Stimulated activated naive CD8-positive, alpha-beta T cell treated with anti-CD3 and anti-CD28 coated beads, Interleukin-15, amount 100 ng/mL, for 72 hours (primary cell): ENCODE results near the gene CFAP99.

Source experiments
- ATAC-seq: fragments of 150-1000 bp; cut with Tn5 transposase; 2 replicates; pipeline ENCODE4 v1.10.0; 2021; ENCODE audit warnings: mild to moderate bottlenecking, moderate library complexity
- DNase-seq, 2 donors: peaks; one replicate each; pipeline ENCODE4 v3.0.0; 2021 to 2022
- H3K27ac Mint-ChIP-seq, 2 donors: one replicate each; pipeline ENCODE4 v1.8.0; 2022; ENCODE audit warnings: mild to moderate bottlenecking in 2 of 2, mixed read lengths in 2 of 2, moderate library complexity in 2 of 2
- H3K27me3 Mint-ChIP-seq: one replicate; pipeline ENCODE4 v1.8.0; 2022; ENCODE audit warnings: mixed read lengths
- H3K4me1 Mint-ChIP-seq: one replicate; pipeline ENCODE4 v1.8.0; 2022; ENCODE audit warnings: mild to moderate bottlenecking, mixed read lengths
- H3K4me3 Mint-ChIP-seq, 2 donors: one replicate each; pipeline ENCODE4 v1.8.0; 2022; ENCODE audit warnings: mild to moderate bottlenecking in 2 of 2, mixed read lengths in 2 of 2, moderate library complexity in 1 of 2
- H3K9me3 Mint-ChIP-seq, 2 donors: one replicate each; pipeline ENCODE4 v1.8.0; 2022; ENCODE audit warnings: mixed read lengths in 2 of 2

The CFAP99 gene

GRCh38 chr4:2443061-2443730, 24.4 kb downstream of the CFAP99 start:
- Mint-ChIP-seq H3K4me3 (no peak overlapping the region), H3K27ac (no peak overlapping the region), H3K9me3 (no peaks in the 10 kb centered on the region), H3K27me3 (no peaks in the 10 kb centered on the region), H3K4me1 (peaks cover 8% of the 10 kb centered on the region)
- ATAC-seq, result no peak
- no peak for DNase-seq

DNA sequence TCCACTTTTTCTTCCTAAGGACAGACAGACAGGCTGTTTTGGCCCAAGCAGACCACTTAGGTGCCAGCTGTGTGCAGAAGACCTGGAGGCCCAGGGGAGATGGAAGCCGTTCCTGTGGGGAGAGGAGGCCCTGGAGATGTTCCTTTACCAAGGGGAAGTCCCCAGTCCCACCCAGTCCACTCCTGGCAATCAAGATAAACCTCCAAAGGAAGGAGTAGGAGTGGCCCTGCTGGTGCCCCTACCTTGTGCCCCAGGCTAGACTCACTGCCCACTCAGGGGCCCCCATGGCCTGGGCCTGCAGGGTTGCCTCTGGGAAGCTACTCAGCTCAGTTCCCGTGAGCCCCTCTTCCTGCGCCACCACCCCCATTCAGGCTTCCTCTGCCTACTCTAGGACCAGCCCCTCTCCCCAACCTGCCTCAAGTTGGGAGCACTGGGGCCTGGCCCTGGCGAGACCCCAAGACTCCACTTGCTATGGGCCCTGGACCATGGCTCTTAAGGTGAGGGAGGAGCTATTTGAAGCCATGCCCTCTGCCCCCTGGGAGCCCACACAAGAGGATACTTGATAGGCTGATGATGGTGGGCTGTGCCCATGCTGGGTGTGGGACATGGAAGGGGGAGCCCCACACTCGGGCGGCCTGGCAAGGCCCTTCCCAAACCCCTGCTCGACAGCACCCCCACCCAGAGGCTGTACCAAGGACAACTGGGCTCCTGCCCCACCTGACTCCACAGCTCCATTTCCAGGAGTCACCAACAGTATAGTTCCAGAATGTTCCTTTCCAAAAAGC, 25.4 kb downstream of the CFAP99 start:
- Mint-ChIP-seq H3K27me3 (no peaks in the 10 kb centered on the region), H3K4me1 (peaks cover 8% of the 10 kb centered on the region), H3K4me3 (no peak overlapping the region), H3K27ac (no peak overlapping the region), H3K9me3 (no peaks in the 10 kb centered on the region)
- no peak for DNase-seq
- ATAC-seq, result no peak

- Mint-ChIP-seq H3K27me3 (no peaks in the 10 kb centered on the region), H3K4me3 (no peak overlapping the region), H3K9me3 (no peaks in the 10 kb centered on the region), H3K4me1 (peaks cover 8% of the 10 kb centered on the region), H3K27ac (no peak overlapping the region)
- no peak for DNase-seq
- no peak for ATAC-seq
Measured at GRCh38 chr4:2445130-2445529, 26.4 kb downstream of the CFAP99 start.

- Mint-ChIP-seq H3K27me3 (no peaks in the 10 kb centered on the region), H3K9me3 (no peaks in the 10 kb centered on the region), H3K27ac (no peak overlapping the region), H3K4me1 (peaks cover 8% of the 10 kb centered on the region), H3K4me3 (no peak overlapping the region)
- DNase-seq (no peak), ATAC-seq (no peak)
Measured at GRCh38 chr4:2445571-2445970, 26.8 kb downstream of the CFAP99 start.

GRCh38 chr4:2446656-2447564, 28.2 kb downstream of the CFAP99 start:
- H3K4me3 Mint-ChIP-seq, result no peak overlapping the region
- no peak for ATAC-seq
- H3K9me3 Mint-ChIP-seq, result no peaks in the 10 kb centered on the region
- H3K27ac Mint-ChIP-seq, result no peak overlapping the region
- no peaks in the 10 kb centered on the region for H3K27me3 Mint-ChIP-seq
- H3K4me1 Mint-ChIP-seq, result peaks cover 2% of the 10 kb centered on the region
- DNase-seq, result no peak

GRCh38 chr4:2448589-2448988, 29.8 kb downstream of the CFAP99 start:
- Mint-ChIP-seq H3K9me3 (no peaks in the 10 kb centered on the region), H3K4me3 (no peak overlapping the region), H3K27me3 (no peaks in the 10 kb centered on the region), H3K4me1 (no peaks in the 10 kb centered on the region), H3K27ac (no peak overlapping the region)
- no peak for DNase-seq
- no peak for ATAC-seq

DNA sequence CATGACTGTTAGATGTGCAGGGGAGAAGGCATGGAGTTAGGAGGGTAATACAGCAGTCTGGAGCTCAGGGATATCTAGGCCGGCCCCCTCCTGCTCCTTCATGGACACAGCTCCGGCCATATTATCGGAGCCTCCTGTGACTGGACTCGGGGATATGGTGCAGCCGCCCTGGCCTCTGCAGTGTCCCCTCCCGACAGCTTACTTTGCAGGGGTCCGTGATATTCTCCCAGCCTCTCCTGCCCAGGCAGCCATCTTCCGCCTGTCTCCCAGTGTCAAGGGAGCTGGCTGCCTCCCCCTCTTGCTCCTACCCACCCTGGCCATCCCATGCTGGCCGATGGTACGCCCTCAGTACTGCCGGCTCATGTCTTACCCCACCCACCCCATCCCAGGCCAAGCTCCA, 30.3 kb downstream of the CFAP99 start:
- Mint-ChIP-seq H3K4me1 (no peaks in the 10 kb centered on the region), H3K4me3 (no peak overlapping the region), H3K27ac (no peak overlapping the region), H3K9me3 (no peaks in the 10 kb centered on the region), H3K27me3 (no peaks in the 10 kb centered on the region)
- DNase-seq (no peak), ATAC-seq (no peak)

- Mint-ChIP-seq H3K4me1 (no peaks in the 10 kb centered on the region), H3K9me3 (no peaks in the 10 kb centered on the region), H3K4me3 (no peak overlapping the region), H3K27ac (no peak overlapping the region), H3K27me3 (no peaks in the 10 kb centered on the region)
- no peak for ATAC-seq
- no peak for DNase-seq
Measured at GRCh38 chr4:2449511-2450392, 31.0 kb downstream of the CFAP99 start.

DNA sequence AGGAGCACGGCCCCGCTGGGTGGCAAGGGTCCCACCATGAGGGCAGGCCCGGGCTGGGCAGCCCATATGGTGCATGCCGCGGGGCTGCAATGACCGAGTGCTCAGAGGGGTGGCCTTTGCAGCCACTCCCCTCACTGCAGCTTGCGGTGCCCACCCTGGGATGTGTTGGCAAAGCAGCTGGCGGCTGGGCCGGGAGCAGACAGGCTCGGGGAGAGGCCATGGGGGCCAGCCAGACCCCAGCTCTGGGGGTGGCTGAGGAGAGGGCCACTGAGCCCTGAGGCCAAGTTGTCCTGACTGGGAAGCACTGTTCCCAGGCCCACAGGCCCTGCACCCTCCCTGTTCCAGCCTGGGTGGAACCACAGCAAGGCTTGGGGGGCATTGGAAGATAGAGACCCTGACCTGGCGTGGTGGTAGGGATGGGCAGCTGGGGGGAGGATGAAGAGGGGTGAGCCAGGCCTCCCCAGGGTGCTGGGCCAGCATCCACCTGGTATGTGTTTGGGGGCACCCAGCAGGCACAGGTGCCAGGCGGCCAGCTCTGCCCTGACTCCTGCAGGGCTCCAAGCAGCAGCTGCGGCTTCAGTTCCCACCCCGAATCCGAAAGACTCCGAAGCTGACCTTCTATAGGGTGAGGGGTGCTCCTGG, 31.8 kb downstream of the CFAP99 start:
- Mint-ChIP-seq H3K27me3 (no peaks in the 10 kb centered on the region), H3K9me3 (no peaks in the 10 kb centered on the region), H3K4me1 (no peaks in the 10 kb centered on the region), H3K27ac (no peak overlapping the region), H3K4me3 (no peak overlapping the region)
- ATAC-seq (peak; percentile 20), DNase-seq (no peak)

DNA sequence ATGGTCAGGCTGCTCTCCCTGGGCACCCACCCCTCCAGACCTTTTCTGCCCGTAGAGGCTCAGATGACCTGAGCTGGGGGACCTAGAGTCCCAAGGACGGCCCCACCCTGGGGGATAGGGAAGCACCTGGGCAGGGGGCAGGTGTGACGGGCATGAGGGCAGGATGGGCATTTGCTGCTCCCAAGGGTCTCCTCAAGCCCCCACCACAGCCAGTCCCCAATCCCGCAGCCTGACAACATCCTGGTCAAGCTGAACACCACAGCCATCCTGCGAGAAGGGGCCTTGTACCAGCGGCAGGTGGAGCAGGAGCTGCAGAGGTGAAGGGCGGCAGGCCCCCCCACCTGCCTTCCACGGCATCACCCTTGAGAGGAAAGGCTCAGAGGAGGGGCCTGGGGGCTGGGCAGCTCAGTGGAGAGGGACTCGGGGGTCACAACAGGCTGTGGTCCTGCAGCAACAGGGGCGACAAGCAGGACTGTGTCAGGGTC, 32.3 kb downstream of the CFAP99 start:
- H3K27ac Mint-ChIP-seq, result no peak overlapping the region
- H3K27me3 Mint-ChIP-seq, result no peaks in the 10 kb centered on the region
- no peak for DNase-seq
- H3K4me3 Mint-ChIP-seq, result no peak overlapping the region
- H3K9me3 Mint-ChIP-seq, result no peaks in the 10 kb centered on the region
- no peaks in the 10 kb centered on the region for H3K4me1 Mint-ChIP-seq
- peak; percentile 37 for ATAC-seq

- no peak overlapping the region for H3K4me3 Mint-ChIP-seq
- H3K27ac Mint-ChIP-seq, result no peak overlapping the region
- H3K9me3 Mint-ChIP-seq, result no peaks in the 10 kb centered on the region
- DNase-seq (no peak), ATAC-seq (no peak)
- H3K4me1 Mint-ChIP-seq, result no peaks in the 10 kb centered on the region
- H3K27me3 Mint-ChIP-seq, result no peaks in the 10 kb centered on the region
Measured at GRCh38 chr4:2451821-2452785, 33.3 kb downstream of the CFAP99 start.

- peaks cover 11% of the 10 kb centered on the region for H3K4me1 Mint-ChIP-seq
- no peak overlapping the region for H3K4me3 Mint-ChIP-seq
- no peaks in the 10 kb centered on the region for H3K9me3 Mint-ChIP-seq
- no peak for DNase-seq
- peaks cover 15% of the 10 kb centered on the region for H3K27me3 Mint-ChIP-seq
- no peak overlapping the region for H3K27ac Mint-ChIP-seq
- no peak for ATAC-seq
Measured at GRCh38 chr4:2457481-2458295, 38.9 kb downstream of the CFAP99 start.
